KMS-11 (cell line): ENCODE data around the gene PRSS56.

Experiments
- H2AFZ ChIP-seq: fragments of 200-600 bp; sonication (generic); 2 replicates; pipeline ENCODE4 v1.6.1; 2016; ENCODE audit warnings: antibody characterized with exemption, mixed run types, low read depth
- H3K27ac ChIP-seq: fragments of 200-600 bp; sonication (generic); 2 replicates; pipeline ENCODE4 v1.6.1; 2016; ENCODE audit warnings: mild to moderate bottlenecking, mixed run types
- H3K27me3 ChIP-seq: fragments of 200-600 bp; sonication (generic); 2 replicates; pipeline ENCODE4 v1.6.1; 2017; ENCODE audit warnings: mild to moderate bottlenecking, low read depth, mixed run types, moderate library complexity; ENCODE audit not compliant: insufficient read depth
- H3K36me3 ChIP-seq: fragments of 200-600 bp; sonication (generic); 2 replicates; pipeline ENCODE4 v1.6.1; 2017; ENCODE audit warnings: mild to moderate bottlenecking, mixed run types; ENCODE audit not compliant: insufficient read depth
- H3K4me1 ChIP-seq: fragments of 200-600 bp; sonication (generic); 2 replicates; pipeline ENCODE4 v1.6.1; 2016; ENCODE audit warnings: mild to moderate bottlenecking, low read depth, mixed run types; ENCODE audit not compliant: poor library complexity, severe bottlenecking
- H3K4me2 ChIP-seq: fragments of 200-600 bp; sonication (generic); 2 replicates; pipeline ENCODE4 v1.7.0; 2016; ENCODE audit warnings: mild to moderate bottlenecking, mixed run types
- H3K4me3 ChIP-seq: fragments of 200-600 bp; sonication (generic); IDR thresholded peaks from 2 replicates; pipeline ENCODE4 v1.6.1; 2017; ENCODE audit warnings: low read depth, low read length, mixed read lengths; ENCODE audit not compliant: insufficient read depth
- H3K79me2 ChIP-seq: fragments of 200-600 bp; sonication (generic); 2 replicates; pipeline ENCODE4 v1.6.1; 2016; ENCODE audit warnings: low read depth, mixed run types; ENCODE audit not compliant: insufficient read depth
- H3K9ac ChIP-seq: fragments of 200-600 bp; sonication (generic); 2 replicates; pipeline ENCODE4 v1.6.1; 2016; ENCODE audit warnings: mild to moderate bottlenecking, mixed run types
- H4K20me1 ChIP-seq: fragments of 200-600 bp; sonication (generic); 2 replicates; pipeline ENCODE4 v1.6.1; 2016; ENCODE audit warnings: mild to moderate bottlenecking, mixed run types; ENCODE audit not compliant: insufficient read depth
- CTCF ChIP-seq: fragments of 200-600 bp; sonication (generic); conservative IDR thresholded peaks from 2 replicates; pipeline ENCODE4 v1.6.1; 2017; ENCODE audit warnings: low read depth, mild to moderate bottlenecking, antibody characterized with exemption, low read length, moderate library complexity, mixed read lengths

PRSS56 gene

GRCh38 chr2:232519581-232520438 lies at the start of gene PRSS56:
TSS of gene PRSS56 (plus strand) at chr2:232520388. CDS start at chr2:232520599, 211 bp downstream.
- Histone ChIP-seq H3K79me2 (no peaks in the 10 kb centered on the region), H3K9ac (no peak within 1 kb of the TSS), H4K20me1 (no peaks in the 10 kb centered on the region), H3K4me1 (no peaks in the 10 kb centered on the region), H3K27ac (no peak within 1 kb of the TSS), H3K4me3 (no peak within 1 kb of the TSS), H3K36me3 (no peaks in the 10 kb centered on the region), H3K27me3 (peaks cover 41% of the 10 kb centered on the region), H2AFZ (no peak within 1 kb of the TSS), H3K4me2 (no peak within 1 kb of the TSS)
- no peak for TF ChIP-seq CTCF

- Histone ChIP-seq H3K9ac (no peak overlapping the region), H3K27ac (no peak overlapping the region), H3K4me3 (no peak overlapping the region), H4K20me1 (no peaks in the 10 kb centered on the region), H3K4me1 (no peaks in the 10 kb centered on the region), H3K27me3 (no peaks in the 10 kb centered on the region), H3K36me3 (no peaks in the 10 kb centered on the region), H3K4me2 (no peak overlapping the region), H3K79me2 (no peaks in the 10 kb centered on the region), H2AFZ (no peak overlapping the region)
- no peak for TF ChIP-seq CTCF
Measured at GRCh38 chr2:232473467-232473890, 46.7 kb upstream of the PRSS56 start.

GRCh38 chr2:232476045-232476444 lies 44.1 kb upstream of the PRSS56 start:
- H3K27ac ChIP-seq, result no peak overlapping the region

GRCh38 chr2:232476791-232477190 lies 43.4 kb upstream of the PRSS56 start:
- Histone ChIP-seq H3K36me3 (no peaks in the 10 kb centered on the region), H3K79me2 (no peaks in the 10 kb centered on the region), H3K9ac (no peak overlapping the region), H3K27me3 (peaks cover 4% of the 10 kb centered on the region; the same call in 1 of the 2 replicates), H3K4me3 (no peak overlapping the region), H2AFZ (no peak overlapping the region), H4K20me1 (no peaks in the 10 kb centered on the region), H3K4me2 (no peak overlapping the region), H3K4me1 (no peaks in the 10 kb centered on the region), H3K27ac (no peak overlapping the region)
- no peak for TF ChIP-seq CTCF

More at GRCh38 chr2:232476045-232476444, 44.1 kb upstream of the PRSS56 start:
- Histone ChIP-seq H3K4me3 (no peak overlapping the region), H3K9ac (no peak overlapping the region), H3K27me3 (peaks cover 4% of the 10 kb centered on the region; the same call in 1 of the 2 replicates), H3K36me3 (no peaks in the 10 kb centered on the region), H2AFZ (no peak overlapping the region), H4K20me1 (no peaks in the 10 kb centered on the region), H3K4me2 (no peak overlapping the region), H3K4me1 (no peaks in the 10 kb centered on the region), H3K79me2 (no peaks in the 10 kb centered on the region)
- no peak for TF ChIP-seq CTCF
